GM12878 (cell line): ENCODE measurements around the gene HRG. TPM values are rescaled to one million over a fixed set of nuclear protein-coding genes. Genes with fewer than 3 reads are reported as not detected.

Source experiments
- ATAC-seq: fragments of 200-7000 bp; cut with Tn5 transposase; 3 replicates; pipeline ENCODE4 v1.9.1; 2020; ENCODE audit warnings: mild to moderate bottlenecking, moderate library complexity
- BruUV-seq: library from RNA; stranded (reverse); fragments of 400-500 nt; replicated peaks from 2 replicates; lab custom pipeline; 2021; lab: Mats Ljungman, UMichigan
- CTCF ChIA-PET: fragments of 300-600 bp; sonication (Branson Sonifier 250); formaldehyde crosslinking; extraction: SDS; loops from one replicate; lab custom pipeline; 2021; ENCODE audit warnings: inconsistent platforms; lab: Yijun Ruan, JAX
- POLR2A ChIA-PET: fragments of 350-600 bp; formaldehyde crosslinking; extraction: SDS; loops from one replicate; lab custom pipeline; 2021; ENCODE audit warnings: inconsistent platforms; lab: Charles Lee
- RAD21 ChIA-PET: fragments of 300-600 bp; sonication (Branson Sonifier 250); formaldehyde crosslinking; loops from one replicate; lab custom pipeline; 2023; ENCODE audit warnings: antibody characterized with exemption; ENCODE audit not compliant: unreplicated experiment; lab: Charles Lee
- SMC1A ChIA-PET: fragments of 300-600 bp; sonication (Branson Sonifier 250); formaldehyde crosslinking; loops from one replicate; lab custom pipeline; 2023; ENCODE audit not compliant: unreplicated experiment, uncharacterized antibody; lab: Charles Lee
- DNase-seq: peaks from one replicate; pipeline ENCODE4 v3.0.0-alpha.2; 2011; ENCODE audit warnings: low read depth, low spot score
- FAIRE-seq: peaks from 3 replicates; lab custom pipeline; 2011; peaks lifted over from hg19 to GRCh38; lab: Jason Lieb, UNC
- H2AFZ ChIP-seq: 2 replicates; pipeline ENCODE4 v1.6.0; 2011; ENCODE audit warnings: low read depth, low read length, control low read depth; ENCODE audit not compliant: control insufficient read depth
- H3K27ac ChIP-seq: 2 replicates; pipeline ENCODE4 v1.5.1; 2011; ENCODE audit warnings: control low read depth; ENCODE audit not compliant: control insufficient read depth, insufficient read depth
- H3K27me3 ChIP-seq, 2 experiments: replicated peaks in 1 of 2; 2 replicates each; pipeline versions ENCODE4 v1.6.0 to v1.6.1; 2011; ENCODE audit warnings: low read length in 1 of 2; ENCODE audit not compliant: control insufficient read depth in 2 of 2, insufficient read depth in 2 of 2
- H3K36me3 ChIP-seq, 2 experiments: 2 replicates each; pipeline ENCODE4 v1.5.1; 2011; ENCODE audit warnings: low read length in 1 of 2; ENCODE audit not compliant: control insufficient read depth in 2 of 2, insufficient read depth in 2 of 2
- H3K4me1 ChIP-seq: 2 replicates; pipeline ENCODE4 v1.6.1; 2011; ENCODE audit warnings: mild to moderate bottlenecking, low read length, moderate library complexity, mixed read lengths; ENCODE audit not compliant: control insufficient read depth, insufficient read depth
- H3K4me2 ChIP-seq: 2 replicates; pipeline ENCODE4 v1.6.0; 2011; ENCODE audit warnings: control low read depth; ENCODE audit not compliant: control insufficient read depth, insufficient read depth
- H3K4me3 ChIP-seq: fragments of 200-600 bp; sonication (generic); 2 replicates; pipeline ENCODE4 v1.5.1; 2016
- H3K79me2 ChIP-seq: 2 replicates; pipeline ENCODE4 v1.6.0; 2011; ENCODE audit warnings: low read length; ENCODE audit not compliant: control insufficient read depth, insufficient read depth
- H3K9ac ChIP-seq: 2 replicates; pipeline ENCODE4 v1.8.0; 2011; ENCODE audit warnings: low read length, control low read depth, mixed read lengths; ENCODE audit not compliant: control insufficient read depth, insufficient read depth
- H3K9me3 ChIP-seq: replicated peaks from 3 replicates; pipeline ENCODE4 v1.5.1; 2011; ENCODE audit warnings: mild to moderate bottlenecking, low read length; ENCODE audit not compliant: control insufficient read depth, insufficient read depth
- H4K20me1 ChIP-seq: 2 replicates; pipeline ENCODE4 v1.6.0; 2011; ENCODE audit not compliant: control insufficient read depth, insufficient read depth
- BCL11A ChIP-seq: IDR thresholded peaks from 2 replicates; pipeline ENCODE4 v1.6.1; 2011; ENCODE audit warnings: low read depth, low read length
- CREM ChIP-seq: IDR thresholded peaks from 2 replicates; pipeline ENCODE4 v1.6.1; 2014; ENCODE audit warnings: antibody characterized with exemption, low read depth
- HCFC1 ChIP-seq: fragments of 150-350 bp; IDR thresholded peaks from 2 replicates; pipeline ENCODE4 v1.6.1; 2014; ENCODE audit warnings: low read length
- KAT2A ChIP-seq: conservative IDR thresholded peaks from 2 replicates; pipeline ENCODE4 v1.6.1; 2011; ENCODE audit warnings: low read depth, low read length; ENCODE audit not compliant: control insufficient read depth
- SREBF1 ChIP-seq: IDR thresholded peaks from 2 replicates; pipeline ENCODE4 v1.6.1; 2012; ENCODE audit warnings: mild to moderate bottlenecking, low read length
- SRF ChIP-seq, 2 experiments: IDR thresholded peaks; 2 replicates each; pipeline ENCODE4 v1.6.1; 2011; ENCODE audit warnings: low read depth in 2 of 2, low read length in 2 of 2, mild to moderate bottlenecking in 1 of 2, moderate library complexity in 1 of 2
- TAF1 ChIP-seq: IDR thresholded peaks from 2 replicates; pipeline ENCODE4 v1.6.1; 2011; ENCODE audit warnings: mild to moderate bottlenecking, low read depth, low read length, borderline replicate concordance
- TCF12 ChIP-seq: IDR thresholded peaks from 2 replicates; pipeline ENCODE4 v1.6.1; 2011; ENCODE audit warnings: low read depth, mild to moderate bottlenecking, low read length
- TCF3 ChIP-seq: IDR thresholded peaks from 2 replicates; pipeline ENCODE4 v1.6.1; 2012; ENCODE audit warnings: low read depth, mild to moderate bottlenecking, low read length, borderline replicate concordance; ENCODE audit not compliant: insufficient read depth
- ZNF217 ChIP-seq: fragments of 450-650 bp; IDR thresholded peaks from 2 replicates; pipeline ENCODE4 v1.6.1; 2017; ENCODE audit warnings: antibody characterized with exemption, mild to moderate bottlenecking
- ZNF274 ChIP-seq: IDR thresholded peaks from one replicate; pipeline ENCODE4 v1.8.0; 2011; ENCODE audit not compliant: insufficient read length, insufficient read depth
- ZNF622 ChIP-seq: fragments of 450-650 bp; IDR thresholded peaks from 2 replicates; pipeline ENCODE4 v1.6.1; 2017; ENCODE audit warnings: mild to moderate bottlenecking, inconsistent platforms
- WGBS: methylation state at CpG from one replicate; pipeline ENCODE4 v1.1.6; 2016; ENCODE audit warnings: low lambda C conversion rate; ENCODE audit not compliant: insufficient replicate concordance, insufficient coverage; ENCODE audit errors: missing lambda C conversion rate; 5-methylcytosine and 5-hydroxymethylcytosine counted together
- in situ Hi-C: fragments of 300-500 bp; cut with MboI; formaldehyde crosslinking; loops from 9 replicates; pipeline ENCODE4 v1.14.3; 2018; ENCODE audit warnings: mixed read lengths
- intact Hi-C: fragments of 100-400 bp; cut with micrococcal nuclease; formaldehyde crosslinking; loops from one replicate; pipeline ENCODE4 v1.14.2; 2022; ENCODE audit not compliant: unreplicated experiment
- polyA plus RNA-seq, 11 experiments: library from polyadenylated mRNA; depleted of rRNA in 4 of 11; unstranded in 6 of 11; stranded (reverse) in 5 of 11; fragments of >200 nt; fragmentation: Nextera tagmentation in 4 of 11; fragmentation: Illumina TruSeq in 1 of 11; extraction: Ambion mirVana in 4 of 11; extraction: Trizol in 1 of 11; gene quantifications; 1 replicate in 1 of 11; 2 replicates in 10 of 11; pipeline versions ENCODE4 v1.2.1 to v1.2.3, GENCODE V29; 2011 to 2016; ENCODE audit warnings: inconsistent platforms in 2 of 11, missing spikeins in 2 of 11, low read depth in 1 of 11
- total RNA-seq, 4 experiments: library from RNA; depleted of rRNA in 3 of 4; stranded (reverse); fragments of >200 nt in 3 of 4; fragmentation: Illumina TruSeq in 1 of 4; extraction: Trizol in 1 of 4; gene quantifications; 2 replicates each; pipeline versions ENCODE4 v1.2.1 to v1.2.3, GENCODE V29; 2013 to 2021
- TF ChIP-seq, protein P1 (sequence below): IDR thresholded peaks from 2 replicates; pipeline ENCODE4 v1.6.1; 2012; ENCODE audit warnings: improper control_type of control experiment, low read depth, low read length; ENCODE audit not compliant: insufficient replicate concordance
- TF ChIP-seq, protein P2 (sequence below): fragments of 450-650 bp; IDR thresholded peaks from 2 replicates; pipeline ENCODE4 v1.6.1; 2016; ENCODE audit warnings: mild to moderate bottlenecking
- TF ChIP-seq, protein P3 (sequence below): IDR thresholded peaks from 2 replicates; pipeline ENCODE4 v1.6.1; 2012; ENCODE audit warnings: low read depth, low read length, improper control_type of control experiment

HRG gene
- total and polyA plus RNA-seq, 10 of the 15 experiments (the other 5 are each of a cell fraction or from before 2014, with no cell fraction given): 0.21 TPM; not detected in 9

GRCh38 chr3:186621894-186622650, 43.7 kb upstream of the HRG start (continued):
- TF ChIP-seq, protein P1, sequence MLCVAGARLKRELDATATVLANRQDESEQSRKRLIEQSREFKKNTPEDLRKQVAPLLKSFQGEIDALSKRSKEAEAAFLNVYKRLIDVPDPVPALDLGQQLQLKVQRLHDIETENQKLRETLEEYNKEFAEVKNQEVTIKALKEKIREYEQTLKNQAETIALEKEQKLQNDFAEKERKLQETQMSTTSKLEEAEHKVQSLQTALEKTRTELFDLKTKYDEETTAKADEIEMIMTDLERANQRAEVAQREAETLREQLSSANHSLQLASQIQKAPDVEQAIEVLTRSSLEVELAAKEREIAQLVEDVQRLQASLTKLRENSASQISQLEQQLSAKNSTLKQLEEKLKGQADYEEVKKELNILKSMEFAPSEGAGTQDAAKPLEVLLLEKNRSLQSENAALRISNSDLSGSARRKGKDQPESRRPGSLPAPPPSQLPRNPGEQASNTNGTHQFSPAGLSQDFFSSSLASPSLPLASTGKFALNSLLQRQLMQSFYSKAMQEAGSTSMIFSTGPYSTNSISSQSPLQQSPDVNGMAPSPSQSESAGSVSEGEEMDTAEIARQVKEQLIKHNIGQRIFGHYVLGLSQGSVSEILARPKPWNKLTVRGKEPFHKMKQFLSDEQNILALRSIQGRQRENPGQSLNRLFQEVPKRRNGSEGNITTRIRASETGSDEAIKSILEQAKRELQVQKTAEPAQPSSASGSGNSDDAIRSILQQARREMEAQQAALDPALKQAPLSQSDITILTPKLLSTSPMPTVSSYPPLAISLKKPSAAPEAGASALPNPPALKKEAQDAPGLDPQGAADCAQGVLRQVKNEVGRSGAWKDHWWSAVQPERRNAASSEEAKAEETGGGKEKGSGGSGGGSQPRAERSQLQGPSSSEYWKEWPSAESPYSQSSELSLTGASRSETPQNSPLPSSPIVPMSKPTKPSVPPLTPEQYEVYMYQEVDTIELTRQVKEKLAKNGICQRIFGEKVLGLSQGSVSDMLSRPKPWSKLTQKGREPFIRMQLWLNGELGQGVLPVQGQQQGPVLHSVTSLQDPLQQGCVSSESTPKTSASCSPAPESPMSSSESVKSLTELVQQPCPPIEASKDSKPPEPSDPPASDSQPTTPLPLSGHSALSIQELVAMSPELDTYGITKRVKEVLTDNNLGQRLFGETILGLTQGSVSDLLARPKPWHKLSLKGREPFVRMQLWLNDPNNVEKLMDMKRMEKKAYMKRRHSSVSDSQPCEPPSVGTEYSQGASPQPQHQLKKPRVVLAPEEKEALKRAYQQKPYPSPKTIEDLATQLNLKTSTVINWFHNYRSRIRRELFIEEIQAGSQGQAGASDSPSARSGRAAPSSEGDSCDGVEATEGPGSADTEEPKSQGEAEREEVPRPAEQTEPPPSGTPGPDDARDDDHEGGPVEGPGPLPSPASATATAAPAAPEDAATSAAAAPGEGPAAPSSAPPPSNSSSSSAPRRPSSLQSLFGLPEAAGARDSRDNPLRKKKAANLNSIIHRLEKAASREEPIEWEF: no peak
- TF ChIP-seq TAF1 (no peak), SRF (IDR thresholded peaks at IDR 0.05; ENCODE audit: low read depth in 2 of 2, low read length in 2 of 2) (no peak), KAT2A (no peak)

DNA sequence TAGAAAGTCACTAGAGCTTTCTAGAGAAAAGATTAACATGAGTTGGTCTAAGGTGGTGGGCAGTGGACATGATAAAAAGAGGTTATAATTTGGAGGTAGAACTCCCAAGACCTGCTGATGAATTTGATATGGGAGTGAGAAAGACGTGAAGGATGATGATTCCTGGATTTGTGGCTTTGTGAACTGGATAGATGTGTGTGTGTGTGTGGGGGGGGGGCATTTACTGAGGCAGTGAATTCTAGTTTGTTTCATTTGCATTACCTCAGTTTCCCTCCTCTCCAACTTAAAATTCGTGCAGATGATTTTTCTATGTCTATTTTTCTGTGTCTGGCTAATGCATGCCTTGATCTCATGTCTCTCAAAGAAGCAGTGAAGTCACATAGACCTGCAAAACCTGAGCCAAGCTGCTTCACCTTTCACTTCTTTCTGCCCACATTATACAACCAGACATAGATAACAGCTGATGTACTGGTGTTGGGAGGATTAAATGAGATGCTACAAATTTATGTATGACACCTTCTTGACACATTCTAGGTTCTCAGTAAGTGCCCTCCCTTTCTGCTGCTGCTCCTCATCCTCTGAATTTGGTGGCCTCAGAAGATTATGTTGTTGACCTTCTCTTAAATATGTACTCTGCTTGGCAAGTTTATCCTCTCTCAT, 43.0 kb upstream of the HRG start:
- no TSS peak for BruUV-seq
- no peak for TF ChIP-seq ZNF274
- TF ChIP-seq CREM: no peak
- TF ChIP-seq SREBF1: no peak
- TF ChIP-seq, protein P2, sequence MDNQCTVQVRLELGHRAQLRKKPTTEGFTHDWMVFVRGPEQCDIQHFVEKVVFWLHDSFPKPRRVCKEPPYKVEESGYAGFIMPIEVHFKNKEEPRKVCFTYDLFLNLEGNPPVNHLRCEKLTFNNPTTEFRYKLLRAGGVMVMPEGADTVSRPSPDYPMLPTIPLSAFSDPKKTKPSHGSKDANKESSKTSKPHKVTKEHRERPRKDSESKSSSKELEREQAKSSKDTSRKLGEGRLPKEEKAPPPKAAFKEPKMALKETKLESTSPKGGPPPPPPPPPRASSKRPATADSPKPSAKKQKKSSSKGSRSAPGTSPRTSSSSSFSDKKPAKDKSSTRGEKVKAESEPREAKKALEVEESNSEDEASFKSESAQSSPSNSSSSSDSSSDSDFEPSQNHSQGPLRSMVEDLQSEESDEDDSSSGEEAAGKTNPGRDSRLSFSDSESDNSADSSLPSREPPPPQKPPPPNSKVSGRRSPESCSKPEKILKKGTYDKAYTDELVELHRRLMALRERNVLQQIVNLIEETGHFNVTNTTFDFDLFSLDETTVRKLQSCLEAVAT: no peak
- no peak for TF ChIP-seq HCFC1
- TF ChIP-seq BCL11A: no peak
- TF ChIP-seq TCF3: no peak
- no peak for TF ChIP-seq ZNF622
- TF ChIP-seq TCF12: no peak
- TF ChIP-seq ZNF217: no peak
- TF ChIP-seq, protein P3, sequence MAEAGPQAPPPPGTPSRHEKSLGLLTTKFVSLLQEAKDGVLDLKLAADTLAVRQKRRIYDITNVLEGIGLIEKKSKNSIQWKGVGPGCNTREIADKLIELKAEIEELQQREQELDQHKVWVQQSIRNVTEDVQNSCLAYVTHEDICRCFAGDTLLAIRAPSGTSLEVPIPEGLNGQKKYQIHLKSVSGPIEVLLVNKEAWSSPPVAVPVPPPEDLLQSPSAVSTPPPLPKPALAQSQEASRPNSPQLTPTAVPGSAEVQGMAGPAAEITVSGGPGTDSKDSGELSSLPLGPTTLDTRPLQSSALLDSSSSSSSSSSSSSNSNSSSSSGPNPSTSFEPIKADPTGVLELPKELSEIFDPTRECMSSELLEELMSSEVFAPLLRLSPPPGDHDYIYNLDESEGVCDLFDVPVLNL: no peak

More for the DNA sequence above, 43.0 kb upstream of the HRG start:
- in situ Hi-C loops: no loop called here
- H3K36me3 ChIP-seq: no peaks in the 10 kb centered on the region
- intact Hi-C loops: no loop called here
- RAD21 ChIA-PET: no interaction called here
- H3K27me3 ChIP-seq: no peaks in the 10 kb centered on the region; a peak in 3 of 4 replicates
- no peak overlapping the region for H3K9ac ChIP-seq
- no peaks in the 10 kb centered on the region for H3K9me3 ChIP-seq
- no peak overlapping the region for H2AFZ ChIP-seq
- ATAC-seq: no peak
- H3K4me3 ChIP-seq: no peak overlapping the region
- POLR2A ChIA-PET: no interaction called here
- H4K20me1 ChIP-seq: no peaks in the 10 kb centered on the region
- no peaks in the 10 kb centered on the region for H3K4me1 ChIP-seq
- WGBS: 6% methylated on average over 2 of the region's 2 CpGs
- H3K79me2 ChIP-seq: no peaks in the 10 kb centered on the region
- SMC1A ChIA-PET: interaction anchor here (2.0 kb wide), 1 partner anchor 82 kb away, joined by 8 read pairs; no protein-coding TSS in a partner anchor
- H3K4me2 ChIP-seq: no peak overlapping the region
- DNase-seq: no peak
- H3K27ac ChIP-seq: no peak overlapping the region
- FAIRE-seq: peak; percentile 52
- CTCF ChIA-PET: interaction anchor here (0.7 kb wide), 2 partner anchors 21 to 23 kb away, joined by 3 to 4 read pairs; no protein-coding TSS in a partner anchor
